Breast epithelium (tissue), 4 donors: Measurements from ENCODE around the gene NUDT12. TPM values are rescaled to one million over a fixed set of nuclear protein-coding genes. Genes with fewer than 3 reads are reported as not detected.

ENCODE experiments used
- DNase-seq, 2 donors: peaks; one replicate each; pipeline ENCODE4 v3.0.0-alpha.2; 2019; ENCODE audit warnings: low spot score in 2 of 2
- H3K27ac ChIP-seq, 2 donors: fragments of 200-600 bp; sonication (generic) in 1 of 2; one replicate each; pipeline ENCODE4 v1.5.1; 2016 to 2019; ENCODE audit warnings: mild to moderate bottlenecking in 1 of 2
- H3K27me3 ChIP-seq, 2 donors: fragments of 200-600 bp; sonication (generic) in 1 of 2; one replicate each; pipeline versions ENCODE4 v1.5.1 to v1.6.0; 2017 to 2019; ENCODE audit warnings: control low read depth in 1 of 2, mild to moderate bottlenecking in 1 of 2
- H3K36me3 ChIP-seq: fragments of 200-600 bp; one replicate; pipeline ENCODE4 v1.5.1; 2019
- H3K4me1 ChIP-seq, 2 donors: fragments of 200-600 bp; sonication (generic); one replicate each; pipeline ENCODE4 v1.5.1; 2016 to 2019; ENCODE audit warnings: control low read depth in 1 of 2
- H3K4me3 ChIP-seq, 3 donors: fragments of 200-600 bp; sonication (generic); 1 replicate in 2 of 3; 2 replicates in 1 of 3; pipeline ENCODE4 v1.5.1; 2016 to 2019; ENCODE audit warnings: mild to moderate bottlenecking in 3 of 3, moderate library complexity in 2 of 3
- H3K9me3 ChIP-seq, 2 donors: fragments of 200-600 bp; sonication (generic) in 1 of 2; one replicate each; pipeline ENCODE4 v1.5.1; 2016 to 2019; ENCODE audit warnings: control low read depth in 1 of 2
- CTCF ChIP-seq, 3 donors: fragments of 450-650 bp; IDR thresholded peaks; one replicate each; pipeline ENCODE4 v1.5.1; 2016 to 2017; ENCODE audit warnings: antibody characterized with exemption in 3 of 3, mild to moderate bottlenecking in 3 of 3, moderate library complexity in 3 of 3
- POLR2A ChIP-seq: fragments of 450-650 bp; IDR thresholded peaks from one replicate; pipeline ENCODE4 v1.6.1; 2016; ENCODE audit warnings: antibody characterized with exemption, mild to moderate bottlenecking, moderate library complexity
- POLR2AphosphoS5 ChIP-seq, 3 donors: sonication (generic); formaldehyde crosslinking; IDR thresholded peaks; one replicate each; pipeline ENCODE4 v1.6.1; 2017; ENCODE audit warnings: antibody characterized with exemption in 3 of 3
- intact Hi-C: fragments of 100-400 bp; cut with DNase I; formaldehyde crosslinking; loops from one replicate; pipeline ENCODE4 v1.15.1; 2023; ENCODE audit warnings: low total_unique reads
- total RNA-seq, 3 donors: library from RNA; depleted of rRNA; stranded (reverse); fragments of >200 nt; gene quantifications; one replicate each; pipeline ENCODE4 v1.1.0, GENCODE V29; 2016

The NUDT12 gene
- total RNA-seq, 3 donors from 2014 or later, result 11.8 to 31.0 (median 12.8) TPM

- no peak for DNase-seq
- Histone ChIP-seq H3K27me3 (no peaks in the 10 kb centered on the region), H3K27ac (no peak overlapping the region), H3K4me1 (no peaks in the 10 kb centered on the region), H3K36me3 (no peaks in the 10 kb centered on the region), H3K4me3 (no peak overlapping the region), H3K9me3 (no peaks in the 10 kb centered on the region)
- TF ChIP-seq POLR2AphosphoS5 (IDR thresholded peaks at IDR 0.05), result no peak
- peak in 2 of 3 donors; percentile 22 to 30 for TF ChIP-seq CTCF (IDR thresholded peaks at IDR 0.05)
- intact Hi-C loops, result no loop called here
Observed at GRCh38 chr5:103587185-103587748, 24.7 kb upstream of the NUDT12 start.

DNA sequence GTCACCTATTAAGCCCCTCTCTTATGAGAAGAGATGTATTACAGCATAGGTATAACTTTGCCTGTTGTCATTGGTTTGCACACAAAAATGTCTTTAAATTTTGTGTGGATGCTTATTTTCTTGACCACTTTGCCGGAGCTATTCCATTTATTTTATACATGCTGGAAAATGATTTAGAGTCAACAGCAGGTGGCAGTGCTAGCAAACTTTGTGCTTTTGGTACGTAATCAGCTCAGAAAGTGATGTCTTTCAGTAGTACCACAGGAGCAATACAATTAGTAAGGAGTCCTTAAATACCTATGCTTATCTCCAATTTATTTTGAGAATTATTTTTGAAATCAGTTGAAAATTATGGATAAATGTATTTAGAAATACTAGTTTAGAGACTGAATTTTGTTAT lies 19.8 kb upstream of the NUDT12 start:
- H3K4me3 ChIP-seq, result no peak overlapping the region
- no peaks in the 10 kb centered on the region for H3K9me3 ChIP-seq
- no peaks in the 10 kb centered on the region for H3K36me3 ChIP-seq
- no peaks in the 10 kb centered on the region for H3K4me1 ChIP-seq
- TF ChIP-seq CTCF (IDR thresholded peaks at IDR 0.05) (peak in 1 of 3 donors; percentile 17), POLR2A (no peak)
- no peaks in the 10 kb centered on the region for H3K27me3 ChIP-seq
- H3K27ac ChIP-seq, result no peak overlapping the region
- intact Hi-C loops, result no loop called here
- no peak for DNase-seq

- H3K4me1 ChIP-seq, result no peaks in the 10 kb centered on the region
- no peaks in the 10 kb centered on the region for H3K9me3 ChIP-seq
- H3K27ac ChIP-seq, result no peak overlapping the region
- TF ChIP-seq CTCF (IDR thresholded peaks at IDR 0.05) (no peak), POLR2AphosphoS5 (IDR thresholded peaks at IDR 0.05) (no peak), POLR2A (no peak)
- H3K36me3 ChIP-seq, result no peaks in the 10 kb centered on the region
- intact Hi-C loops, result no loop called here
- no peaks in the 10 kb centered on the region for H3K27me3 ChIP-seq
- no peak for DNase-seq
- no peak overlapping the region for H3K4me3 ChIP-seq
Observed at GRCh38 chr5:103573411-103573810, 10.8 kb upstream of the NUDT12 start.

DNA sequence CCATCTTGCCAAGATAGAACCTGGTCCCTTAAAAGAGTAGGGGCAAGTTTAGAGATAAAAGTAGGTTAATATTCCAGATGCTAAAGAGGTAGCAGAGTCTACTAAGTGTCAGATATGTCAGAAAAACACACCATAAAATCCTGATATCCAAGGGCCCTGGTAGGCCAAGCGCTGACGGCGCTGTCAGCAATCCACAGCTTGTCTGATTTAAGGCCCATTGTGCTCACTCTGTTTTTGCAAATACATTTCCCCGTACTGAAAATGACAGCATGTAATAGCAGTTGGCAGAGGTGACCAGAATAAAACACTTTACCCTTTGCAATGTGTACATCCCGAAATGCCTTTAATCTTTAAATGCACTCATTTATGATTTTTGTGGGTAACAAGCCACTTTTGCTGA lies 9.9 kb upstream of the NUDT12 start:
- H3K27ac ChIP-seq, result no peak overlapping the region
- H3K36me3 ChIP-seq, result no peaks in the 10 kb centered on the region
- no peak overlapping the region for H3K4me3 ChIP-seq
- no peaks in the 10 kb centered on the region for H3K27me3 ChIP-seq
- no peaks in the 10 kb centered on the region for H3K4me1 ChIP-seq
- DNase-seq, result no peak
- no peaks in the 10 kb centered on the region for H3K9me3 ChIP-seq
- TF ChIP-seq POLR2AphosphoS5 (IDR thresholded peaks at IDR 0.05) (no peak), POLR2A (no peak), CTCF (IDR thresholded peaks at IDR 0.05) (no peak)
- intact Hi-C loops, result no loop called here

DNA sequence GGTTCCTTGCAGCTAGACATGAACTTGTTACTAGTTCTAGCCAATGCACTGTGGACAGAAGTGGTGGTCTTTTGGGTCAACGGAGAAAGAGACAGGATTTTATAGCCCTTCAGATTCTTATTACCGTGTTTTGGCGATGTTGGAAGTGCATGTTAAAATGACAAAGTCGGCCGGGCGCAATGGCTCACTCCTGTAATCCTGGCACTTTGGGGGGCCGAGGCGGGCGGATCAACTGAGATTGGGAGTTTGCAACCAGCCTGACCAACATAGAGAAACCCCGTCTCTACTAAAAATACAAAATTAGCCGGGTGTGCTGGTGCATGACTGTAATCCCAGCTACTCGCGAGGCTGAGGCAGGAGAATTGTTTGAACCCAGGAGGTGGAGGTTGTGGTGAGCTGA lies 9.1 kb upstream of the NUDT12 start:
- intact Hi-C loops, result no loop called here

More for the DNA sequence above, 9.1 kb upstream of the NUDT12 start:
- Histone ChIP-seq H3K4me1 (no peaks in the 10 kb centered on the region), H3K27me3 (no peaks in the 10 kb centered on the region), H3K36me3 (no peaks in the 10 kb centered on the region), H3K27ac (no peak overlapping the region), H3K9me3 (no peaks in the 10 kb centered on the region), H3K4me3 (no peak overlapping the region)
- TF ChIP-seq POLR2A (no peak), POLR2AphosphoS5 (IDR thresholded peaks at IDR 0.05) (no peak), CTCF (IDR thresholded peaks at IDR 0.05) (no peak)
- no peak for DNase-seq
